Trophoblast cell (in vitro differentiated cells and primary cell): Measurements from ENCODE around the gene GALNTL6.
A peak's percentile ranks its signal among the peaks of the same experiment; 100 is the strongest.

Experiments used
- DNase-seq, 2 donors: peaks; one replicate each; pipeline ENCODE4 v3.0.0-alpha.2; 2016
- H2AFZ ChIP-seq: 2 replicates; pipeline ENCODE4 v1.6.1; 2013; ENCODE audit warnings: low read length, moderate library complexity, mild to moderate bottlenecking; ENCODE audit not compliant: insufficient read depth, poor library complexity
- H2AK5ac ChIP-seq: 2 replicates; pipeline ENCODE4 v1.6.1; 2013; ENCODE audit warnings: mild to moderate bottlenecking, low read length
- H2BK120ac ChIP-seq: 2 replicates; pipeline ENCODE4 v1.6.1; 2013; ENCODE audit warnings: low read length, mild to moderate bottlenecking, moderate library complexity; ENCODE audit not compliant: insufficient read depth, poor library complexity
- H2BK12ac ChIP-seq: 2 replicates; pipeline ENCODE4 v1.6.1; 2013; ENCODE audit warnings: mild to moderate bottlenecking, low read length, moderate library complexity
- H2BK5ac ChIP-seq: 2 replicates; pipeline ENCODE4 v1.6.1; 2013; ENCODE audit warnings: low read length, low read depth, moderate library complexity, mild to moderate bottlenecking; ENCODE audit not compliant: poor library complexity
- H3K14ac ChIP-seq: 2 replicates; pipeline ENCODE4 v1.6.1; 2013; ENCODE audit warnings: mild to moderate bottlenecking, low read length
- H3K18ac ChIP-seq: 2 replicates; pipeline ENCODE4 v1.6.1; 2013; ENCODE audit warnings: mild to moderate bottlenecking, low read length
- H3K23ac ChIP-seq: 2 replicates; pipeline ENCODE4 v1.6.1; 2013; ENCODE audit warnings: low read length
- H3K27ac ChIP-seq: 2 replicates; pipeline ENCODE4 v1.5.1; 2013; ENCODE audit warnings: low read depth, mild to moderate bottlenecking, inconsistent platforms, low read length, moderate library complexity
- H3K27me3 ChIP-seq: 2 replicates; pipeline ENCODE4 v1.6.1; 2013; ENCODE audit warnings: inconsistent platforms, mild to moderate bottlenecking, low read length, moderate library complexity; ENCODE audit not compliant: insufficient read depth
- H3K36me3 ChIP-seq, 2 experiments: 1 replicate in 1 of 2; 2 replicates in 1 of 2; pipeline ENCODE4 v1.6.1; 2013; ENCODE audit warnings: low read length in 2 of 2, mild to moderate bottlenecking in 2 of 2, moderate library complexity in 1 of 2; ENCODE audit not compliant: insufficient read depth in 2 of 2, control insufficient read depth in 1 of 2
- H3K4ac ChIP-seq: 2 replicates; pipeline ENCODE4 v1.6.1; 2013; ENCODE audit warnings: low read depth, mild to moderate bottlenecking, low read length, moderate library complexity
- H3K4me1 ChIP-seq, 2 experiments: 1 replicate in 1 of 2; 2 replicates in 1 of 2; pipeline ENCODE4 v1.6.1; 2013; ENCODE audit warnings: low read length in 2 of 2, mild to moderate bottlenecking in 2 of 2, moderate library complexity in 1 of 2; ENCODE audit not compliant: insufficient read depth in 2 of 2, control insufficient read depth in 1 of 2
- H3K4me2 ChIP-seq: 2 replicates; pipeline ENCODE4 v1.6.1; 2013; ENCODE audit warnings: inconsistent platforms, mild to moderate bottlenecking, low read length, moderate library complexity
- H3K4me3 ChIP-seq: 2 replicates; pipeline ENCODE4 v1.5.1; 2013; ENCODE audit warnings: mild to moderate bottlenecking, low read depth, low read length, inconsistent platforms
- H3K79me1 ChIP-seq: one replicate; pipeline ENCODE4 v1.6.1; 2013; ENCODE audit warnings: low read length
- H3K79me2 ChIP-seq: 2 replicates; pipeline ENCODE4 v1.6.1; 2013; ENCODE audit warnings: low read length, mild to moderate bottlenecking; ENCODE audit not compliant: control insufficient read depth, insufficient read depth, poor library complexity
- H3K9ac ChIP-seq: 2 replicates; pipeline ENCODE4 v1.6.1; 2013; ENCODE audit warnings: mild to moderate bottlenecking, low read length
- H3K9me3 ChIP-seq: 2 replicates; pipeline ENCODE4 v1.6.1; 2013; ENCODE audit warnings: low read depth, mild to moderate bottlenecking, control low read depth, inconsistent platforms, low read length; ENCODE audit not compliant: insufficient read depth
- H4K12ac ChIP-seq: 2 replicates; pipeline ENCODE4 v1.6.1; 2013; ENCODE audit warnings: low read depth, mild to moderate bottlenecking, low read length, moderate library complexity
- H4K8ac ChIP-seq: 2 replicates; pipeline ENCODE4 v1.6.1; 2013; ENCODE audit warnings: low read depth, mild to moderate bottlenecking, low read length, moderate library complexity
- H4K91ac ChIP-seq: one replicate; pipeline ENCODE4 v1.6.1; 2013; ENCODE audit warnings: low read depth, mild to moderate bottlenecking, low read length, moderate library complexity
- WGBS: extraction: QIAGEN DNeasy Blood & Tissue Kit; methylation state at CpG from one replicate; pipeline ENCODE4 v1.1.7; 2013; ENCODE audit warnings: missing lambda C conversion rate; ENCODE audit not compliant: insufficient read length, insufficient coverage; ENCODE audit errors: extremely low coverage; 5-methylcytosine and 5-hydroxymethylcytosine counted together

Gene GALNTL6

GRCh38 chr4:171932238-171932637 lies 119.0 kb downstream of the GALNTL6 start:
- Histone ChIP-seq H3K4me2 (no peak overlapping the region), H3K4me3 (no peak overlapping the region), H2AFZ (no peak overlapping the region), H4K8ac (no peak overlapping the region), H4K91ac (no peak overlapping the region), H3K27me3 (no peaks in the 10 kb centered on the region), H3K4ac (no peak overlapping the region), H2BK5ac (no peak overlapping the region), H2AK5ac (no peak overlapping the region), H3K23ac (no peak overlapping the region), H3K36me3 (no peaks in the 10 kb centered on the region), H3K27ac (no peak overlapping the region), H3K4me1 (no peaks in the 10 kb centered on the region), H3K9me3 (peaks cover 4% of the 10 kb centered on the region), H2BK12ac (no peak overlapping the region), H3K79me2 (no peaks in the 10 kb centered on the region), H3K18ac (no peak overlapping the region), H2BK120ac (no peak overlapping the region), H4K12ac (no peak overlapping the region), H3K9ac (no peak overlapping the region), H3K79me1 (no peaks in the 10 kb centered on the region), H3K14ac (no peak overlapping the region)
- no CpG with 5 or more reads among the region's 6 CpGs for WGBS
- DNase-seq = no peak

GRCh38 chr4:171940656-171941055 lies 127.5 kb downstream of the GALNTL6 start:
- no peak overlapping the region for H3K4me2 ChIP-seq
- no peak overlapping the region for H3K4ac ChIP-seq
- no peaks in the 10 kb centered on the region for H3K27me3 ChIP-seq
- no peak overlapping the region for H3K9ac ChIP-seq
- no peaks in the 10 kb centered on the region for H3K79me1 ChIP-seq
- no peaks in the 10 kb centered on the region for H3K4me1 ChIP-seq
- peak in 1 of 2 donors; percentile 8 for DNase-seq
- WGBS = 100% methylated on average over 1 of the region's 6 CpGs
- no peaks in the 10 kb centered on the region for H3K36me3 ChIP-seq
- H4K12ac ChIP-seq = no peak overlapping the region
- H3K23ac ChIP-seq = no peak overlapping the region
- no peak overlapping the region for H4K91ac ChIP-seq
- H2AFZ ChIP-seq = no peak overlapping the region
- no peak overlapping the region for H3K14ac ChIP-seq
- no peak overlapping the region for H3K27ac ChIP-seq
- no peaks in the 10 kb centered on the region for H3K79me2 ChIP-seq
- no peak overlapping the region for H4K8ac ChIP-seq
- no peak overlapping the region for H2AK5ac ChIP-seq
- H2BK12ac ChIP-seq = no peak overlapping the region
- no peaks in the 10 kb centered on the region for H3K9me3 ChIP-seq
- no peak overlapping the region for H3K18ac ChIP-seq
- H2BK5ac ChIP-seq = no peak overlapping the region
- no peak overlapping the region for H2BK120ac ChIP-seq
- no peak overlapping the region for H3K4me3 ChIP-seq

GRCh38 chr4:171947400-171947799 lies 134.2 kb downstream of the GALNTL6 start:
- Histone ChIP-seq H2BK5ac (no peak overlapping the region), H2BK120ac (no peak overlapping the region), H3K4me3 (no peak overlapping the region), H3K9ac (no peak overlapping the region), H4K91ac (no peak overlapping the region), H4K12ac (no peak overlapping the region), H3K79me1 (no peaks in the 10 kb centered on the region), H3K23ac (no peak overlapping the region), H3K14ac (no peak overlapping the region), H3K27me3 (no peaks in the 10 kb centered on the region), H3K9me3 (no peaks in the 10 kb centered on the region), H3K36me3 (no peaks in the 10 kb centered on the region), H4K8ac (no peak overlapping the region), H3K4ac (no peak overlapping the region), H2BK12ac (no peak overlapping the region), H3K4me2 (no peak overlapping the region), H2AFZ (no peak overlapping the region), H3K18ac (no peak overlapping the region), H3K79me2 (no peaks in the 10 kb centered on the region), H3K4me1 (no peaks in the 10 kb centered on the region), H3K27ac (no peak overlapping the region), H2AK5ac (no peak overlapping the region)
- DNase-seq = no peak

GRCh38 chr4:171948038-171948437 lies 134.8 kb downstream of the GALNTL6 start:
- Histone ChIP-seq H3K9ac (no peak overlapping the region), H4K12ac (no peak overlapping the region)

More at GRCh38 chr4:171948038-171948437, 134.8 kb downstream of the GALNTL6 start:
- Histone ChIP-seq H3K4me3 (no peak overlapping the region), H3K4me1 (no peaks in the 10 kb centered on the region), H2BK5ac (no peak overlapping the region), H3K27ac (no peak overlapping the region), H3K23ac (no peak overlapping the region), H3K27me3 (no peaks in the 10 kb centered on the region), H3K18ac (no peak overlapping the region), H4K8ac (no peak overlapping the region), H2BK120ac (no peak overlapping the region), H4K91ac (no peak overlapping the region), H2BK12ac (no peak overlapping the region), H2AK5ac (no peak overlapping the region), H2AFZ (no peak overlapping the region), H3K9me3 (no peaks in the 10 kb centered on the region), H3K4ac (no peak overlapping the region), H3K36me3 (no peaks in the 10 kb centered on the region), H3K79me1 (no peaks in the 10 kb centered on the region), H3K79me2 (no peaks in the 10 kb centered on the region), H3K14ac (no peak overlapping the region), H3K4me2 (no peak overlapping the region)
- DNase-seq = no peak
- no CpG with 5 or more reads among the region's 2 CpGs for WGBS
